GM12865 (cell line): ENCODE results near the gene KCNRG.
A peak's percentile ranks its signal among the peaks of the same experiment; 100 is the strongest.

Experiments used
- DNase-seq: peaks from one replicate; pipeline ENCODE4 v3.0.0; 2010; ENCODE audit warnings: low read depth
- H3K4me3 ChIP-seq: 2 replicates; pipeline ENCODE4 v1.5.1; 2011; ENCODE audit warnings: mild to moderate bottlenecking, low read depth, low read length, control low read depth
- CTCF ChIP-seq: IDR thresholded peaks from 2 replicates; pipeline ENCODE4 v1.5.1; 2011; ENCODE audit warnings: low read length, control low read depth, low read depth, inconsistent platforms; ENCODE audit not compliant: insufficient read depth; ENCODE audit errors: missing control alignments

Gene KCNRG

GRCh38 chr13:50015258-50015657 lies at the start of gene KCNRG:
TSS of gene KCNRG (plus strand) at chr13:50015444. CDS start at chr13:50015494, 50 bp downstream.
- no peak within 1 kb of the TSS for H3K4me3 ChIP-seq
- no peak for TF ChIP-seq CTCF
- DNase-seq = no peak

- TF ChIP-seq CTCF = no peak
- no peak overlapping the region for H3K4me3 ChIP-seq
- no peak for DNase-seq
Observed at GRCh38 chr13:49967456-49967855, 47.8 kb upstream of the KCNRG start.

GRCh38 chr13:49972709-49973108 lies 42.5 kb upstream of the KCNRG start:
- no peak for TF ChIP-seq CTCF
- no peak for DNase-seq
- no peak overlapping the region for H3K4me3 ChIP-seq

GRCh38 chr13:49975826-49976225 lies 39.4 kb upstream of the KCNRG start:
- no peak overlapping the region for H3K4me3 ChIP-seq
- no peak for TF ChIP-seq CTCF
- no peak for DNase-seq

- no peak overlapping the region for H3K4me3 ChIP-seq
- peak; percentile 89 for TF ChIP-seq CTCF
- peak; percentile 83 for DNase-seq
Observed at GRCh38 chr13:49976314-49977258, 38.7 kb upstream of the KCNRG start.

GRCh38 chr13:49977992-49978391 lies 37.3 kb upstream of the KCNRG start:
- no peak for DNase-seq
- no peak for TF ChIP-seq CTCF

More at GRCh38 chr13:49977992-49978391, 37.3 kb upstream of the KCNRG start:
- H3K4me3 ChIP-seq = no peak overlapping the region
